DMS114 treated with DMSO at 0.1 percent for 48 hours (cell line): ENCODE results near the gene KLHL30.
"Not testable (repeated sequence)": the region's sequence is repeated elsewhere in the genome, so short reads cannot be mapped to it uniquely, and the experiment has no call there.

Source experiments
- DNase-seq: peaks from one replicate; lab custom pipeline; 2025; ENCODE audit not compliant: unreplicated experiment; lab: John Stamatoyannopoulos, UW

The KLHL30 gene

DNA sequence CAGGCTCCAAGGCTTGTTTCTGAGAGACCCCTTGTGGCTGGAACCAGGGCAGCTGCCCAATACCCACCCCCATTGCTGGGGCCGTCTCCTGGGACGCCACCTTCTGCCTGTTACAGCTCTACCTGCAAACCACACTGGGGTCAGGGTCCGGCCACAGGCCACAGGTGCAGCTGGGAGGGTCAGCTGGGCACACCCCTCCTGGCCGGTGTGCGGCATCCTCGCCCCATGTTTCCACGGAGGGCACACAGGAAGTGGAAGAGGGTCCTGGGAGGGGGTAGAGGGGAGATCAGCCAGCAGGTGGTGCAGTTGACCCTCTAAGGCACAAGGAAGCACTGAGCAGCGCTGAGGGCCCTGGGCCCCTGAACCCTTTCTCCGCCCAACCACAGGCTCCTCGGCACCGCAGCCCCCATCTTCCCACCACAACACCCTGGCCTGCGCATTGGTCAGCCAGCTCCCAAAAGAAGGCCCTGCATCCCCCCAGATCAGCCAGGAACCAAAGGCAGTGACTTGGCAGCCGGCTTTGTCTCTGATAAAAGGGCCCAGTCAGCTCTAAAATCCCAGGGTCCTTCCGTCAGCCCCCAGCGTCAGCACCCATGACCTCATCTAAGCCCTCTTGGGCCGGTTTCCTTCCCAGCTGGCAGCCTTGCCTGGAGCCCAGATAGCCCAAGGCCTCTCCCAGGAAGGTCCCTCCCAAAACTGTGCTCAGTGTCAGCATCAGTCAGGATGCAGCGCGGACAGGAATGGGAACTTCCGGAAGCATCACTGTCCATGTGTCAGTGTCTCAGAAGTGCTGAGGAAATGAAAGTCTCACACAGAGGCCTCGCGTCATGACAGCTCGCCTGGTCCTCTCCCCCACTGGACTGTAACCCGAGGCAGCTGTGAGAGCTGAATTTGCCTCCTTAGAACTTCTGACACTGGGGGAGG is 22.0 kb downstream of the KLHL30 start:
- no peak for DNase-seq

DNA sequence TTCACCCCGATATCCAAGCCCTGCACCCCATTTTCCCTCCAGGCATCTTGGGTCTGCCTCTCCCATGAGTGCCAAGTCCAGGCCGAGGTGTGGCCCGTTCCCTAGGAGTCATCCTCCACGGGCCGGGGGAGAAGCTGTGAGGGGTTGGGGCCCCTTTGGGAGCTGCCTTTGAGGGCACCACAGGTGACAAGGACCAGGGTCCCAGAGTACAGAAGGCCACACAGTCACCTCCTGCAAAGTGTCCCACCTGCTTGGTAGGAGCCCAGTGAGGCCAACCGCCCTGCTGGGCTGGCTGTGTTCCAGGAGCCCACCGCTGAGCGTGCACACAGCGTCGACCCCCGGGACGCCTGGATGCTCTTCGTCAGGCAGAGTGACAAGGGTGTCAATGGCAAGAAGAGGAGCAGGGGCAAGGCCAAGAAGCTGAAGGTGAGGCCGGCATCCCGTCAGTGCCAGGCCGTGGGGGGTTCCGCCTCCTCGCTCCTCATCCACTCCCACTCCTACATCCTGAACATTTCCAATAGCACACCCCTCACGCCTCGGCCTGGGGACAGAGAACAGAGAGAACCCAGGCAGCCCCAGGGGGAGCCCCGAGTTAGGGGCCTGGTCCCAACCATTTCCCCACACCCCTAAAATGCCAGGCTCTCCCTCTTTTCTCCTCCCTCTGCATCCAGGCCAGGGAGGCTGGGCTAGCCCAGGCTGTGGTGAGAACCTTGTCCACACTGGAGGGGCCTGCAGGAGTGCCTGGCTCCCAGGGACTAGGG is 23.0 kb downstream of the KLHL30 start:
- DNase-seq: no peak

DNA sequence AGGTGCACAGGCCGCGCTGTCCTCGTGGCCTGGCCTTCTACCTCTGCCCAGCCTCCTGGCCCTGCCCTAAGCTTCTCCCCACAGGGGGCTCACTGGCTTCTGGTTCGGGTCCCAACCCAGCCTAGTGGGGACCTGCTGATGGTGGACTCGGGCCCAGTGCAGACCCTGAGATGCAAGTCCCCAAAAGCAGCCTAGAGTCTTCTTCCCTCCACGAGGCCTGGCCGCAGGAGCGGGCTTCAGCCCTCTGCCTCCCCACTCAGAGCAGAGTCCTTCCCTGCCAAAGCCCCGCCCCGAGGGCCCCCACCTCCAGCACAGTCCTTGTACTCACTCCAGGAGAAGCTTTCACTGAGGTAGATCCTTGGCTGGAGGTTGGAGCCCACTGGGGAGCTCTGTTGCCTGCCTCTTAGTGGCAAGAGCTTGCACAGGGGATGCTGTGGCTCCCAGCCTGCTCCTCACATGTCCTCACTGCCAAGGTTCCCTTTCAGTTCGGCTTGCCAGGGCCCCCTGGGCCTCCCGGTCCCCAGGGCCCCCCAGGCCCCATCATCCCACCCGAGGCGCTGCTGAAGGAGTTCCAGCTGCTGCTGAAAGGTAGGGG is 23.9 kb downstream of the KLHL30 start:
- no peak for DNase-seq

DNA sequence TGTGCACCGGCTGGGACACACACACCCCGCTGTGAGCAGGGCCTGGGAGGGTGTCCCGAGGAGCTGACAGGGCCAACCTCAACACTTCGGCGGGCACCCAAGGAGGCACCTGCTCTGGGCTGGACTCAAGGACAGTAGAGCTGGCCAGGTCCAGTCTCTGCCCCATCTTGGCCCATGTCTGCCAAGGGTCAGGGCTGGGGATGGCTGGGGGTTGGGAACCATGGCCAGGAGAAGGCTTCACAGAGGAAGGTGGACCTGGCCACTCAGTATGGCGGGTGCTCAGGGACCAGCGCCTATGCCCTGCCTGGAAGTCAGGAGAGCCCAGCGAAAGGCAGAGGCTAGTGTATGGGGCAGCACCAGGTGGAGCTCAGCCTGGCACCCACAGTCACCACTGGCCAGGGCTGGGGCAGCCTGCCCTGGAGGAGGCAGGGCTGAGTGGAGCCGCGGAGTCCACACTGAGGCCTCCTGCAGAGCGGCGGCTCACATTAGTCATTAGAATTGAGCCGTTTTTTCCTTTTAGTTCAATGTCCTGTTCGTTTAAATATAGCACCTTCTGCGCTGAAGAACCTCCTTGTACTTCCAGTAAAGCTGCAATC is 24.5 kb downstream of the KLHL30 start:
- DNase-seq: no peak

DNA sequence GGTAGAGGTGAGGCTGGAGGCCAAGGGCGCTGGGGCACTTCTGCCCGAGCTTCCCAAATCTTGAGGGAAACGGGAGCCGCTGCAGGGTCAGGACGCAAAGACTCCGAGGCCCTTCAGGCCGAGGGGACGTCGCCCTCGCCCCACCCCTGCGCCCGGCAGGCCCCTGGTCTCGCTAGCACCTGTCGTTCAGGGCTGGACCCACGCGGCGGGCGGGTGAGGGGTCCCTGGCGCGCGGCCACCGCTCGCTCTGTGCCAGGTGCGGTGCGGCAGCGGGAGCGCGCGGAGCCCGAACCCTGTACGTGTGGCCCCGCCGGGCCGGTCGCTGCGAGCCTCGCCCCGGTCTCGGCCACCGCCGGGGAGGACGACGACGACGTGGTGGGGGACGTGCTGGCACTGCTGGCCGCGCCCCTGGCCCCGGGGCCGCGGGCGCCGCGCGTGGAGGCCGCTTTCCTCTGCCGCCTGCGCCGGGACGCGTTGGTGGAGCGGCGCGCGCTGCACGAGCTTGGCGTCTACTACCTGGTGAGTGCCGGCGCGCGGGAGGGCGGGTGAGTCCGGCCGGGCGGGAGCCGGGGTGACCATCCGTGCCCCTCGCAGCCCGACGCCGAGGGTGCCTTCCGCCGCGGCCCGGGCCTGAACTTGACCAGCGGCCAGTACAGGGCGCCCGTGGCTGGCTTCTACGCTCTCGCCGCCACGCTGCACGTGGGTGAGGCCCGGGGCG is 25.2 kb downstream of the KLHL30 start:
- DNase-seq: no peak

DNA sequence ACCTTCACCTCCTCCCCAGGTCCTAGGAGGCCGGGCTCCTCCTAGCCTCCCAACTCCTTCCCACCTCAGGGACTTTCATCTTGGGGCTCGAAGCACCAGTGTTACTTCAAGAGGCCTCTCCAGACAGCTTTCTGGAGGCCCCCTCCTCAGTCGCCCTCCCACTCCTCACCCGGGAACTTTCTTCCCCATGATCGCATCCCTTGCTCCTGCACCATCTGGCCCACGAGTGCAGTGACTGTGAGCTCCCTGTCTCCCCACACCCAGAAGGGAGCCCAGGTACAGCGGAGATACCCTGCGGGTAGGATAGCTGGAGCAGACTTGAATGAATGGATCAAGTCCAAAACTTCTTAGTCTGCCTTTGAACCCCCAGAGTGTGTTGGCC is 26.4 kb downstream of the KLHL30 start:
- no peak for DNase-seq

DNA sequence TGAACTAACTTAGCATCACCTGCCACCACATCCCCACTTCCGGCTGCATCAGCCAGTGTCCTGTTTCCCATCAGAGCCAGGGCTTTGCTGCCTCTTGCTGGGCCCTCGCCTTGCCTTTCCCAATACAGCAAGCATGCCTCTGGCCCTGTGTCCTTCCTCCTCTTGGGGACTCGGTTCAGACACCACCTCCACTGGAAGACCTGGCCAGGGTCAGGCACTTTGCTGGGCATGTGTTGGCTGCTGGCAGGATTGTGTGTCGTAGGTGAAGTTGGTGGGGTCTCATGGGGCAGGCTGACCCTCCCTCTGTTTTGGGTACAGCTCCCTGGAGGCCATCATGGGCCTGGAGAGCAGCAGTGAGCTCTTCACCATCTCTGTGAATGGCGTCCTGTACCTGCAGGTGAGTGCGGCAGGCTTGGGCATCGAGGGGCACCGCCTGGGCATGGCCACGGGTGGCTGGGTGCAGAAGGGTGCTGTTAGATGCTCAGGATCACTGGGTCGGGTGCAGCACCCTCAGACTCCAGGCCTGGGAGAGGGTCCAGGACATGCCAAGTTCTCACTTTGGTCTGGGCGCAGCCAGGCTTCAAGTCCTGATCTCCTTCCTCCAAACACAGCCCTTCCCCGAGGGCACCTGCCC is 26.9 kb downstream of the KLHL30 start:
- no peak for DNase-seq

DNA sequence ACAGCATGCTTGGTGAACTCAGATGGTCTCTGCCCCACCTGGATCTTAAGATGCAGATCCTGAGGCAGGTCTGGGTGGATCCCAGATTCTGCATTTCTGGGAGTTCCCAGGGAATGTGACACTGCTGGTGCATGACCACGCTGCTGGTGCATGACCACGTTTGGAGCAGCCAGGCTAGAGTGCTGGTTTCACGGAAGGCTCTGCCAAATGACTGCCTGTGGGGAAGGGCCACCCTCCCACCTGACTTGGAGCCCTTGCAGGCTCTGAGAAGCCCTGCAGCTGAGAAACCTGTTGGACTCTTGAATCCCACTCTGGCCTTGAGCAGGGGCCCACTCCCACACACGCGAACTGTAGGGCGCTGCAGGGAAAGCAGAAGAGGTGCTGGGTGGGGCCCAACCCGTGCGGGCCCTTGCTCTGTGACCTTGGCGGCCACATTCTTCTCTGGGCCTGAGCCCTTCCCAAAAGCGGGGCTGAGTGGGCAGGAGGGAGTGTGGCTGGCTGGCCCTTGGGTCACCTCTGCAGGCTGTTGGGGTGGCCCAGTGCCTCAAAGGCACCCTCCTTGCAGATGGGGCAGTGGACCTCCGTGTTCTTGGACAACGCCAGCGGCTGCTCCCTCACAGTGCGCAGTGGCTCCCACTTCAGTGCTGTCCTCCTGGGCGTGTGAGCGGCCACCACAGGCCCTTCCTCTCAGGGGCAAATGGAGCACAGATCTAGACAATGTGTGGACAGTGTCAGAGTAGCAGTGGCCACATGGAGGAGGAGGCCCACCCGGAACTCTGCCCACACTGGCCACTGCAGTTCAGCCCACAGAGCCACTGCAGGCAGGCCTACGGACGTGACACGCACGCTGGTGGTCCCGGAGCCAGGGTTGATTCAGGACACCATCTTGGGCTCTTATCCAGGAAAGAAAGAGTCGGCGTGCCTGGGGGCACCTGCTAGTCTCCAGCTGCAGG is 28.2 kb downstream of the KLHL30 start:
- DNase-seq: no peak

DNA sequence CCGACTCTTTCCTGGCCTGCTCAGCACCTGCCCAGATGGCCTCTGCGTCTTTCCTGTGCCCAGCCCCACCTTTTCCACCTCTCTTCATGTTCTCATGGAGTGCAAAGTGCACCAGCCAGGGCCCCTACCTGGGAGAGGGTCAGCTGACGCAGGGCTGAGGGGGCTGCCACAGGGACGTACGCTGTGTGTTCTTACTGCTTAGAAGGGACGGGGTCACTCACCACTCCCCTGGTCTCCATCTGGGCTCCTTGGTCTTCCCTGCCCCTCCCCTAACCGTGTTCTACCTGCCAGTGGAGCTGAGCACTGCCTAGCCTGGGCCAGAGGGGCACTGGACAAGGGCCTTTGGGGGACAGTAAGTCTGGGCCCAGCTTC is 28.9 kb downstream of the KLHL30 start:
- DNase-seq: no peak

DNA sequence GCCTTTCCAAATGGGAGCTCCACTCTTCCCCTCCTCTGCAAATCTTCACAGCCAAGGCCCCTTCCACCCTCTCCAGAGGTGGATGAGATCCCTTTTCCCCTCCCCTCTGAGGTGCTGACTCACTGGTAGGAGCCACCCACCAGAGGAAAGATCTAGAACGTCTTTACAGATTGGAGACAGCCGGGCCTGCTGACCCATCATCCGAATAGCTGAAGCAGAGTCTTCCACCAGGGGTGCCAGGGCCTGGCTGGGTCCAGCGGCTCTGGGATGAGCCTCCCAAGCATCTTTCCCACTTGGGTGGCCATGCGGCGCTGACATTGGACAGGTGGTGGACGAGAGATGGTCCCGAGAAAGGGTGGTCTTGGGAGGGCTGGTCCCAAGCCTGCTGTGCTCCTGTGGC is 29.3 kb downstream of the KLHL30 start:
- no peak for DNase-seq

DNA sequence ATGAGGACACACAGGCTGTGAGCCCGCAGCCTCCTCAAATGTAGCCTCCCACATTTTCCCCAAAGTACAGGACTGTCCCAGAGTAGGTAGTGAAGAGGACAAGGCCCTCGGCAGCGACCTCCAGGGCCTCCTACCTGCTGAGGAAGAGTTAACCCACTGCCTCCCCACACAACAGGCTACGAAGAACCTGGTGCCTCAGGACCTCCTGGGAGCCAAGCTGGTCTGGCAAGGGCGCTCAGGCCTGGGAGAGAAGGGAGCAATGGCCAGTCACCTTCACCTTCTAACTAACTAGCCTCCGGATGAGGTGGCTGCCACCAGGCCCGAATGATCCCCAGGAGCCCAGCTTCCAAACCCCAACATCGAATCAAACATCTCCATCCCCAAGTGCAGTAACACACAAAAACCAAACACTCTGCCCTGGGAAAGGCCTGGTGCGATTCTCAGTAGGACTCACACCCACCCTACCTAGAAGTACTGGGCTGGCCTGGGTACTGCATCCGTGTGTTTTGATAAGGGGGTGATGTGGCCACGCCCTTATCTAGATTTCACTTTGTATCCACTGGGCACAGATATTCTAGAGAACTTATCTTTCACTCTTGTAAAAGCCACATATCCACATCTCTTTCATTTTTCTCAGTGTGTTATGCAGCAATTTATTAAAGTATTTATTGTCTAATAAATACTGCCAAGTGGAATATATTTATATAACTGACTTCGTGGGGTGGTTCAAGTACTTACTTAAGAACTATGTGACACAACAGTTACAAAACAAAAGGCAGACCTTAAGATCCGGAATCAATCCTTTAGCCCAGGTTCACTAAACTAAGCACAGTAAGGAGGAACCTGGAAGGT is 30.0 kb downstream of the KLHL30 start:
- no peak for DNase-seq

DNA sequence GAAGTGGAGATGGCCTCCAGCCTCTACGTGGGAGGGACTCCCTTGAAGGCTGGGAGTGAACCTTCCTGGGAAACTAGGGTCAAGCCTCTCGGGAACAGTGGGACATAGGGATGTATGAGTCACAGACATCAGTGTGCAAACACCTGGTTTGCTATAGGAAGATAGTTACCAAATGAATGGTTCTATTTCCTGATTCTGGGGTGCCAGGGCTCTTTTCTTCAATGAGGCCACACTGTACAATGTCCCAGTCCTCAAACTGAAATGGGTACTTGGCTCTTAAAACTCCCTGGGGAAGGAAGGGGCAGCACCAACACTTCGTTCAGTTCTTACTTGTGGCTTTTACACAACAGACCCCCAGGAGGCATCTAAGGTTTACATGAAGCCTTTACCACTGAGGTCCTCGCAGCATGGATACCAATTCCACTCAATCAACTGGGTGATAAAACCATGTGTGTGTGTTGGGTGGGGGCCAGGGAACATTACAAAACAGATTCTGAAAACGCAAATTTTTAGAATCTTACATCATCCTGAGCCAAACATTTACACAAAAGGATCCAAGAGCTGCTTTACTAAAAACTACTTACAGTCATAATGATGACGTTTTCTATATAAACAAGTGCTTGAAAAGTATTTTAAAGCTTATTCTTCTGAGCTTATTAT is 30.7 kb downstream of the KLHL30 start:
- DNase-seq: no peak

DNA sequence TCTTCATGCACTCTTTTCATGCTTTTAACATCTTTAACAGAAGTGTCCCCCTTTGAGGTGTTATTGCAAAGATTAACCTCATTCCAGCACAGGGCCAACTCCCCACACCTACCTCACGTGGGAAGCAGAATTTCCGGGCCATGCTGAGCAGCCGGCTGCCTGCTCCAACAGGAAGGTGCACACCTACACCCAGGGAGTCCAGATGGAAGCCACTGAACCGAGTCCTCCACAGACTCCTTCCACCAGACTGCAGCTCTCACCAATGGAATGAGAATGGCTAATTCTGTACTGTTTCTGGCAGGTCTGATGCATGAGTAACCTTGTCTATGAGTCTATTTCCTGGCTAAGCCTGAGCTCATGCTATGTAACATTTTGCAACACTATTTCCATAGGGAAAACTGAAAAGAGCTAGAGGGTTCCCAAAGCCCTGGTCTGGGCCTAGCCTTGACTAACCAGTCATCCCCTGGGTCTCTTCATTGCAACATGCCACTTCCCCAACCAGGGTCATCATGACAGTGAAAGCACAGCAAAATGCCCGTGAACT is 31.3 kb downstream of the KLHL30 start:
- DNase-seq: no peak

DNA sequence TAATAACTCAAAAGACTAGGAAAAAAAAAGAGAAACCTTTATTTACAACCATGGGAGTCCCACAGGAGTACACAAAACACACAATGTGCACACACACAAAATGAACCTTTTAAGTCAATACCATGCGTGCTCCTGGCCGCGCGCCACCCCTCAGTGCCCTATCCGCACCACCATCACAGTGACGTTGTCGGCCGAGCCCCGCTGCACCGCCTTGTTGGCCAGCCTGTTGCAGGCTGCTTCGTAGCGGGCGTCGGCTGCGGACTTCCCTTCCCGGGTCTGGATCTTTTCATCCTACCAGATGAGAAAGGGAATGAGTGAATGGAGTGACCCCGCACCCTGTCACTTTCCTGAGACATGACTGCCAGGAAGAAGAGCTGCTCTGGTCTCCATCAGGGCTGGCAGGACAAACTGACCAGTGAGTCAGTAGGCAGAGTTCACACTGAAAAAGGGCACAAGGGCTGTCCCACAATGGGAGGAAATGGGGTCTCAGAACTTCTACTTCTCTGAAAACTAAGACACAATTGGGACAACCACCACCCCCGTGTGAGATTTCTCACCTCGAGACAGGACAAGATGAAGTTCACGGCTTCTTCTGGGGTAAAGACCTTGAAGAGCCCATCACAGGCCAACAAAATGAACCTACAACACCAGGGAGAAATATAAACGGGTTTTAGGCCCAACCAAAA is 32.1 kb downstream of the KLHL30 start:
- no peak for DNase-seq

DNA sequence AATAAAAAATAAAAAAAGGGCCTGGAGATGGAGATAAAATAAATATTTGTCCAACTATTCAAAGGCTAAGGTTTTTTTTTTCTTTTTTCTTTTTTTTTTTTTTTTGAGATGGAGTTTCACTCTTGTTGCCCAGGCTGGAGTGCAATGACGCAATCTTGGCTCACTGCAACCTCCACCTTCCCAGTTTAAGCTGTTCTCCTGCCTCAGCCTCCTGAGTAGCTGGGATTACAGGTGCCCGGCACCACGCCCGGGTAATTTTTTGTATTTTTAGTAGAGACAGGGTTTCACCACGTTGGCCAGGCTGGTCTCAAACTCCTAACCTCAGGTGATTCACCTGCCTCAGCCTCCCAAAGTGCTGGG is 32.6 kb downstream of the KLHL30 start:
- not testable (repeated sequence) for DNase-seq

DNA sequence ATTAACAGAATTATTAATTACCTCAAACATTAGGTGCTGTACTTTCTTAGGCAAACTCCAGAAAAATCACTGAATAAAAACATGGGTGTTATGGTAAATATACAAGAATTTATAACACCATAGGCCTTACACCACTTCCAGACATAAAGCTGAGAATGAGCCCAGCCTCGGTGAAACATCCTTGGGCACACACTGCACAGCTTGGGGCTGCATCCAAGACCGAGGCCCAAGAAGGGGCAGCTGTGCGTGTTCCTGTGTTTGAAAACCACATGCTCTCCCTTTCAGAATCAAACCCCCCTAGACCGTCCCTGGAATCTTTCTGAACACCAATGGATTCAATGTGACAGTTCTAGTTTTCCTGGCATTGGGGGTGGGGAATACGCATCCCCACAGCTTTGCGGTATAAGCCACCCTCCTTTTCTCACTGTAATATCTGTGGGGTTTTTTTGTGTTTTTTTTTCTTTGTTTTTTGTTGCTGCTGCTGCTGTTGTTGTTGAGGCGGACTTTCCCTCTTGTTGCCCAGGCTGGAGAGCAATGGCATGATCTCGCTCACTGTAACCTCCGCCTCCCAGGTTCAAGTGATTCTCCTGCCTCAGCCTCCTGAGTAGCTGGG is 33.2 kb downstream of the KLHL30 start:
- DNase-seq: no peak

DNA sequence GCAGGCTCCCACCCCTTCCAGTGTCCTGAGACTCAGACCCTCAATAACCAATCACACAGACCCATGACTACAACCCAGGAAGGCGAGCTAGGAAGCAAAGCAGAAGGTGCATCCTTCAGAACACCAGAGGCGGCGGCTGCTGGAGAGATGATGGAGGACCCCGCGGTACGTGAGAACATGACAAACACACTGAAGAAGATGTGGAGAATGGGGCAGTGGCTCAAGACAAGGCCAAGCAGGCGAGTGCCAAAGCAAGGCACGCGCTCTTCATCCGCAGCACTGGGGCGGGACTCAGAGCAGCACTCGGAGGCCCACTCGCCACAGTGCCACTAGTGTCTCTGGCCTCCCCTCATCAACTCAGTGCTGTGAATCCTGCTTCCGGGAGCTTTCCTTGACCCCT is 34.0 kb downstream of the KLHL30 start:
- DNase-seq: no peak
